Activated T-cell treated with anti-CD3 and anti-CD28 coated beads, Interleukin-2, amount 50 U/mL, for 4 hours (primary cell): ENCODE results near the gene MC4R. TPM values are rescaled to one million over a fixed set of nuclear protein-coding genes. Genes with fewer than 3 reads are reported as not detected.
"Not testable (repeated sequence)": the region's sequence is repeated elsewhere in the genome, so short reads cannot be mapped to it uniquely, and the experiment has no call there.

Source experiments
- ATAC-seq, 2 donors: fragments of 200-7000 bp; cut with Tn5 transposase; one replicate each; pipeline ENCODE4 v1.10.0; 2021
- DNase-seq: peaks from one replicate; pipeline ENCODE4 v3.0.0-alpha.2; 2020
- H3K27me3 Mint-ChIP-seq: one replicate; pipeline ENCODE4 v1.8.0; 2021; ENCODE audit warnings: low read depth, mixed read lengths
- H3K36me3 Mint-ChIP-seq: one replicate; pipeline ENCODE4 v1.8.0; 2022; ENCODE audit warnings: mixed read lengths; ENCODE audit not compliant: insufficient read depth
- H3K4me1 Mint-ChIP-seq: one replicate; pipeline ENCODE4 v1.8.0; 2021; ENCODE audit warnings: low read depth, mixed read lengths
- H3K4me3 Mint-ChIP-seq: one replicate; pipeline ENCODE4 v1.8.0; 2021; ENCODE audit warnings: mild to moderate bottlenecking, moderate library complexity, mixed read lengths
- H3K9me3 Mint-ChIP-seq: one replicate; pipeline ENCODE4 v1.8.0; 2021; ENCODE audit warnings: mixed read lengths
- total RNA-seq, 3 donors: library from RNA; stranded (reverse); gene quantifications; one replicate each; pipeline ENCODE4 v1.2.1, GENCODE V29; 2021

Gene MC4R
- total RNA-seq, result not detected

DNA sequence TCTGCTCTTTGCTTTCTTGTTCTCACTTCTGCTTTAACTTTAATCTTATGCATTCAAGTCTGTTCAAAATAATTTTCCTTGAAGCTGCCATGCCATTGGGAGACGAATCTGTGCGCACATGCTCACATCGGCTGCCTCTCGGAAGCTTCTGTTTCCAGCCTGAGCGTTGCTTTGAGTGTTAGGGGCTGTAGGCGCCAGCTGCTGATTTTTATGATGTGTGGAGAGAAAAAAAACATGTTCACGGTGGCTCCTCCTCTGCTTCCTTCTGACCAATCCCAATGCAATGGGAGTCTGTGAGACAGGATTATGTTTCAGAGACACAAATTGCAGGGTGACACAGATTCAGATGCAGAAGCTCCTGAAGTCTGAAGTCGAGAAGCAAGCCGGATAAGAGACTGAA, at the start of gene MC4R:
MC4R (minus strand) TSS at position 180 of the 400 bp plus-strand sequence. CDS start 426 bp downstream, outside the sequence.
- no peak for ATAC-seq
- Mint-ChIP-seq H3K9me3 (no peaks in the 10 kb centered on the region), H3K4me3 (no peak within 1 kb of the TSS), H3K4me1 (no peaks in the 10 kb centered on the region), H3K36me3 (no peaks in the 10 kb centered on the region), H3K27me3 (no peaks in the 10 kb centered on the region)
- DNase-seq, result no peak

GRCh38 chr18:60422306-60422705, 49.7 kb upstream of the MC4R start:
- not testable (repeated sequence) for DNase-seq, ATAC-seq, H3K36me3 Mint-ChIP-seq, H3K9me3 Mint-ChIP-seq, H3K27me3 Mint-ChIP-seq, H3K4me3 Mint-ChIP-seq, H3K4me1 Mint-ChIP-seq

GRCh38 chr18:60421356-60422118, 49.0 kb upstream of the MC4R start:
- no peak overlapping the region for H3K4me3 Mint-ChIP-seq
- no peaks in the 10 kb centered on the region for H3K36me3 Mint-ChIP-seq
- H3K27me3 Mint-ChIP-seq, result no peaks in the 10 kb centered on the region
- no peaks in the 10 kb centered on the region for H3K4me1 Mint-ChIP-seq
- ATAC-seq (no peak), DNase-seq (no peak)
- H3K9me3 Mint-ChIP-seq, result peaks cover 4% of the 10 kb centered on the region

DNA sequence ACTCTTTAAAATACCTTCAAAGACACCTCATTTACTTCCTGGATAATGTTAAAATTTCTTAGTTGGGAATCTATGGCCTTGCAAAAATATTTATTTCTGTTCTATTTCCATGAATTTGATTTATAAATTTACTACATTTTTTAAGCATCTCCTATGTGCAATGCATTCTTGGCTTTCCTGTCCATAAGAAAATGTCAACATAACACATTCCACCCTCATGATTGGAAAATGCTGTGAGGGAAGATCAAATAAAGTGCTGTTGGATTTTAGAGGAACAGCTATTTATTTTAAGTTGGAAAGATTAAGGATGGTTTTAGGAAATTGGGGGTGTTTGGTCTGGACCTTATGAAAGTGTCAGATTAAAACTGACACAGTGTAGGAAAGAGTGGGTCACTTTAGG, 45.4 kb upstream of the MC4R start:
- no peaks in the 10 kb centered on the region for H3K4me1 Mint-ChIP-seq
- ATAC-seq, result no peak
- no peak overlapping the region for H3K4me3 Mint-ChIP-seq
- no peaks in the 10 kb centered on the region for H3K27me3 Mint-ChIP-seq
- no peaks in the 10 kb centered on the region for H3K36me3 Mint-ChIP-seq
- no peak for DNase-seq
- H3K9me3 Mint-ChIP-seq, result peaks cover 4% of the 10 kb centered on the region

GRCh38 chr18:60413944-60414547, 41.5 kb upstream of the MC4R start:
- no peak for ATAC-seq
- DNase-seq, result no peak
- no peaks in the 10 kb centered on the region for H3K27me3 Mint-ChIP-seq
- H3K9me3 Mint-ChIP-seq, result no peaks in the 10 kb centered on the region
- H3K4me1 Mint-ChIP-seq, result no peaks in the 10 kb centered on the region
- H3K36me3 Mint-ChIP-seq, result no peaks in the 10 kb centered on the region
- no peak overlapping the region for H3K4me3 Mint-ChIP-seq

GRCh38 chr18:60411715-60412114, 39.1 kb upstream of the MC4R start:
- Mint-ChIP-seq H3K4me1 (no peaks in the 10 kb centered on the region), H3K9me3 (no peaks in the 10 kb centered on the region), H3K4me3 (no peak overlapping the region)

DNA sequence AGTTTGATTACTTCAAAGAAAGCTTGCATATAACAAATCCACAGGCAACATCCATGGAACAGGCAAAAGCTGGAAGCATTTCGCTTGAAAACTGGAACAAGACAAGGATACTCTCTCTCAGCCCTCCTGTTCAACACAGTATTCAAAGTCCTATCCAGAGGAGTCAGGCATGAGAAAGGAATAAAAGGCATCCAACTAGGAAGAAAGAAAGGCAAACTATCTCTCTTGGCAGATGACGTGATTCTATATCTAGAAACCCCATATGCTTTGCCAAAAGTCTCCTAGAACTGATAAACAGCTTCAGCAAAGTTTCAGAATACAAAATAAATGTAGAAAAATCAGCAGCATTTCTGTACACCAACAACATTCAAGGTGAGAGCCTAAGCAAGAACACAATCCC, 34.1 kb upstream of the MC4R start:
- no peak for DNase-seq
- Mint-ChIP-seq H3K4me3 (no peak overlapping the region), H3K36me3 (no peaks in the 10 kb centered on the region), H3K4me1 (no peaks in the 10 kb centered on the region), H3K9me3 (no peaks in the 10 kb centered on the region), H3K27me3 (no peaks in the 10 kb centered on the region)
- ATAC-seq, result no peak

More at GRCh38 chr18:60411715-60412114, 39.1 kb upstream of the MC4R start:
- H3K27me3 Mint-ChIP-seq, result no peaks in the 10 kb centered on the region
- no peaks in the 10 kb centered on the region for H3K36me3 Mint-ChIP-seq
- DNase-seq (no peak), ATAC-seq (no peak)

DNA sequence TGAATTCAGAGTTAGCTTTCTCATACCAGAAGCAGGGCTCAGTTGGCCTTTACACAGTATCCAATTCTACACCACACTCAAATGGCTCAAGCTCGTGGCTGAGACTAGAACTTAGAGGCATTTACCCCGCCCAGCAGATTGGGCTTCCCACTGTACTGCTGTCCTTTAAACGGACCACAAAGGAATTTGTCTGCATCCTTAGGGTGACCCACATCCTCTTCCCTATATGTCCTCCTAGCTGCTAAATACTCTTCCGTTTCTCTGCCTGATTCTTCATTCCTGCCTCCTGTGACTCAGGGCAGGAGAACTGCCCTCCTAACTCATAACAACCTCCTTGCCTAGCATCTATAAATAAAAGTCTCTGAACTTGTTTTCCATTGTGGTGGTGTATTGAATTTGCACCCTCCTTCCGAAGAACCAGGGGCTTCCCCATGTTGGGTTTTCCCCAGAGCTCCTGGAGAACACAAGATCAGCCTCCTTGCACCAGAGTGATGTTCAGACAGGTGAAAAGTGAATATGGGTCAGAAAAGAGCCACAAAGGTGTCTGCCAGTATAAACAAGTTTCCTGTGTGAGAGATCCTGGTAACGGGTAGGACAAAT, 32.0 kb upstream of the MC4R start:
- ATAC-seq (no peak), DNase-seq (no peak)
- H3K4me3 Mint-ChIP-seq, result no peak overlapping the region
- H3K27me3 Mint-ChIP-seq, result no peaks in the 10 kb centered on the region
- no peaks in the 10 kb centered on the region for H3K4me1 Mint-ChIP-seq
- H3K9me3 Mint-ChIP-seq, result peaks cover 4% of the 10 kb centered on the region
- H3K36me3 Mint-ChIP-seq, result no peaks in the 10 kb centered on the region

GRCh38 chr18:60401346-60401745, 28.8 kb upstream of the MC4R start:
- H3K27me3 Mint-ChIP-seq, result no peaks in the 10 kb centered on the region
- no peak overlapping the region for H3K4me3 Mint-ChIP-seq
- H3K4me1 Mint-ChIP-seq, result no peaks in the 10 kb centered on the region
- ATAC-seq, result no peak
- no peak for DNase-seq
- H3K9me3 Mint-ChIP-seq, result peaks cover 4% of the 10 kb centered on the region
- H3K36me3 Mint-ChIP-seq, result no peaks in the 10 kb centered on the region

GRCh38 chr18:60391571-60392226, 19.1 kb upstream of the MC4R start:
- H3K4me1 Mint-ChIP-seq, result no peaks in the 10 kb centered on the region
- no peak overlapping the region for H3K4me3 Mint-ChIP-seq
- no peak for ATAC-seq
- no peaks in the 10 kb centered on the region for H3K27me3 Mint-ChIP-seq
- peaks cover 12% of the 10 kb centered on the region for H3K9me3 Mint-ChIP-seq
- H3K36me3 Mint-ChIP-seq, result no peaks in the 10 kb centered on the region
- DNase-seq, result no peak

- ATAC-seq, result no peak
- H3K9me3 Mint-ChIP-seq, result peaks cover 7% of the 10 kb centered on the region
Observed at GRCh38 chr18:60389314-60389713, 16.7 kb upstream of the MC4R start.

DNA sequence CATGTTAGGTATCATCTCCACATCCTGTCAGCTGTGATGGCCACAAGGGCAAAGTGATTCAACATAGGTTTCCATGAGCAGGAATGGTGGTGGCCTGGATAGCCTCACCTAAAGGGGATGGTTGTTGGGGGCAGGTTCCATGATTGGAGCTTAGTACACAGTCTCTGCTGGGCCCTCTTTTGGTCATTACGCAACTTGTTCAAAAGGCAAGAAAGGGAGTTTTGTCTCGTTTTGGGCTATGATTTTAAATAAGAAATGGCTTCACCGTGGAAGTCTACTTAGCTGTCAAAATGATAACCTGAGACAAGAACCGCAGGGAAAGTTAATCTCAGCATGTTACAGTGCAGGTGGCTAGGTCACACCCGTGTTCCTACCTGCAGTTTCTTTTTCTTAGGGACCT, 13.1 kb upstream of the MC4R start:
- H3K36me3 Mint-ChIP-seq, result no peaks in the 10 kb centered on the region
- ATAC-seq, result no peak

More at GRCh38 chr18:60389314-60389713, 16.7 kb upstream of the MC4R start:
- no peak for DNase-seq
- H3K4me3 Mint-ChIP-seq, result no peak overlapping the region
- H3K27me3 Mint-ChIP-seq, result no peaks in the 10 kb centered on the region
- no peaks in the 10 kb centered on the region for H3K36me3 Mint-ChIP-seq
- no peaks in the 10 kb centered on the region for H3K4me1 Mint-ChIP-seq

DNA sequence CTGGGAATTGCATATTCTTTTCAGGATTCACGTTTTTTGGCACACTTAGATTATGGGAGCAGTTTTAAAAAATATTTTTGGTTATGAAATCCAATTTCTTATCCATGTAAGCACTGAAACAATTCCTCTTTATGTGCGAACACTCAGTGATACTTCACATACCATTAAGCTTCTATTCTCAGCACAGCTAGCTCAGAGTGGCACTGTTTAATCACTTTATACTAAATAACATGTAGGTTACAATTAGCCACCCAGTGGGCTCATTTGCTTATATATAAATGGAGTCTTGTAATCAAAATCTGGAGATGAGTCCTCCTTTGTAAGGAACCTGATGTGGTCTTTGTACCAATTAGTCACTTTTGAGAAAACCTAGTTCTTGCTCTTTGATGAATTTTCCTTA, 11.3 kb upstream of the MC4R start:
- no peak for ATAC-seq
- H3K9me3 Mint-ChIP-seq, result no peaks in the 10 kb centered on the region
- no peaks in the 10 kb centered on the region for H3K27me3 Mint-ChIP-seq
- no peak overlapping the region for H3K4me3 Mint-ChIP-seq
- H3K4me1 Mint-ChIP-seq, result no peaks in the 10 kb centered on the region
- no peak for DNase-seq
- H3K36me3 Mint-ChIP-seq, result no peaks in the 10 kb centered on the region

More for the DNA sequence above, 13.1 kb upstream of the MC4R start:
- no peak for DNase-seq
- H3K4me1 Mint-ChIP-seq, result no peaks in the 10 kb centered on the region
- H3K9me3 Mint-ChIP-seq, result no peaks in the 10 kb centered on the region
- no peak overlapping the region for H3K4me3 Mint-ChIP-seq
- H3K27me3 Mint-ChIP-seq, result no peaks in the 10 kb centered on the region

DNA sequence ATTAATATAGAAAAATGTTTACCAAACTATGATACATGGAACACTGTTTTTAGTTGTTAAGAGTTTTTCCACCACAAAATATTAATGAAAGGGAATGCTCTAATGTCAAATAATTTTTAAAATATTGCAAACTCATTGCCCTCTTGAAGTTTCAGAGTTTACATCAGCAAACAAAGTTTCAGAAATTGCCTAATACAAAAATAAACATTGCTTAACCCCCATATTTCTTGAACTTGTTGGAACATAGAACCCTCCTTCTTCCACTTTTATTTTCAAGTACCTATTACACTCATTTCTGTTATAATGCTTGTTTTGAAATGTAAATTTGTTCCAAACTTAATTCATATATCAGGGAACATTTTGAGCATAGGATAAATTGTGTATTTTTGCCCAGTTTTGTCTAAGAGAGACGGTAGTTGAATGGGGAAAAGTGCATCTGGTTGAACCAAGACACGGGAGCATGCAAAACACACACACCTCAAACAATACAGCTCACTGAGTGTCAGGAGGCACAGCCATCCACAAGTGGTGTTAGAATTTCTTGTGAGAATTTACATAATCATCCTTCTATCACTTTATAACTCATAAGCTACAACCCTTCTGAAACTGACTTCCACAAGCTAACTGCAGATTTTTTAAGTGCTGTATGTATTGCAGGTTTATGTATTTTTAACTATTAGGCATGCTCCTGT, 5.3 kb upstream of the MC4R start:
- Mint-ChIP-seq H3K4me3 (no peak overlapping the region), H3K27me3 (no peaks in the 10 kb centered on the region), H3K9me3 (no peaks in the 10 kb centered on the region)

More for the DNA sequence above, 5.3 kb upstream of the MC4R start:
- Mint-ChIP-seq H3K36me3 (no peaks in the 10 kb centered on the region), H3K4me1 (no peaks in the 10 kb centered on the region)
- ATAC-seq (no peak), DNase-seq (no peak)
